Hepatocyte (in vitro differentiated cells): ENCODE measurements around the gene CFTR.

Experiments
- EZH2 ChIP-seq: fragments of 200-600 bp; sonication (generic); IDR thresholded peaks from 2 replicates; pipeline ENCODE4 v1.6.1; 2016; ENCODE audit warnings: antibody characterized with exemption, mild to moderate bottlenecking, borderline replicate concordance
- EZH2phosphoT487 ChIP-seq: fragments of 200-600 bp; sonication (generic); IDR thresholded peaks from one replicate; pipeline ENCODE4 v1.6.1; 2018; ENCODE audit warnings: antibody characterized with exemption, mild to moderate bottlenecking, low read depth, moderate library complexity; ENCODE audit not compliant: unreplicated experiment, severe bottlenecking
- TF ChIP-seq, protein P1 (sequence below): fragments of 200-600 bp; sonication (generic); IDR thresholded peaks from 2 replicates; pipeline ENCODE4 v1.5.1; 2016; ENCODE audit warnings: antibody characterized with exemption, mild to moderate bottlenecking; ENCODE audit not compliant: poor library complexity

GRCh38 chr7:117587931-117588330 lies 108.1 kb downstream of the CFTR start:
- TF ChIP-seq, protein P1, sequence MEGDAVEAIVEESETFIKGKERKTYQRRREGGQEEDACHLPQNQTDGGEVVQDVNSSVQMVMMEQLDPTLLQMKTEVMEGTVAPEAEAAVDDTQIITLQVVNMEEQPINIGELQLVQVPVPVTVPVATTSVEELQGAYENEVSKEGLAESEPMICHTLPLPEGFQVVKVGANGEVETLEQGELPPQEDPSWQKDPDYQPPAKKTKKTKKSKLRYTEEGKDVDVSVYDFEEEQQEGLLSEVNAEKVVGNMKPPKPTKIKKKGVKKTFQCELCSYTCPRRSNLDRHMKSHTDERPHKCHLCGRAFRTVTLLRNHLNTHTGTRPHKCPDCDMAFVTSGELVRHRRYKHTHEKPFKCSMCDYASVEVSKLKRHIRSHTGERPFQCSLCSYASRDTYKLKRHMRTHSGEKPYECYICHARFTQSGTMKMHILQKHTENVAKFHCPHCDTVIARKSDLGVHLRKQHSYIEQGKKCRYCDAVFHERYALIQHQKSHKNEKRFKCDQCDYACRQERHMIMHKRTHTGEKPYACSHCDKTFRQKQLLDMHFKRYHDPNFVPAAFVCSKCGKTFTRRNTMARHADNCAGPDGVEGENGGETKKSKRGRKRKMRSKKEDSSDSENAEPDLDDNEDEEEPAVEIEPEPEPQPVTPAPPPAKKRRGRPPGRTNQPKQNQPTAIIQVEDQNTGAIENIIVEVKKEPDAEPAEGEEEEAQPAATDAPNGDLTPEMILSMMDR = no peak
- TF ChIP-seq EZH2 (no peak), EZH2phosphoT487 (no peak)
